WTC11 (cell line): ENCODE results near the gene OR2AE1. TPM values are rescaled to one million over a fixed set of nuclear protein-coding genes. Genes with fewer than 3 reads are reported as not detected.

Experiments used
- ATAC-seq: fragments of 200-7000 bp; cut with Tn5 transposase; 2 replicates; pipeline ENCODE4 v1.10.0; 2021; ENCODE audit warnings: mild to moderate bottlenecking, moderate library complexity
- CTCF ChIA-PET: fragments of 300-600 bp; sonication (Branson Sonifier 250); formaldehyde crosslinking; loops from one replicate; lab custom pipeline; 2021; ENCODE audit warnings: antibody characterized with exemption; lab: Charles Lee
- POLR2A ChIA-PET: fragments of 350-600 bp; sonication (Branson Sonifier 250); formaldehyde crosslinking; loops from one replicate; lab custom pipeline; 2021; ENCODE audit warnings: antibody characterized with exemption; lab: Charles Lee
- DNase-seq: peaks from one replicate; pipeline ENCODE4 v3.0.0; 2021; ENCODE audit warnings: low spot score
- H3K27ac Mint-ChIP-seq: 2 replicates; pipeline ENCODE4 v1.8.0; 2021; ENCODE audit warnings: mixed read lengths
- H3K27me3 Mint-ChIP-seq: 2 replicates; pipeline ENCODE4 v1.8.0; 2021; ENCODE audit warnings: low read depth, mild to moderate bottlenecking, moderate library complexity, mixed read lengths
- H3K36me3 Mint-ChIP-seq: 2 replicates; pipeline ENCODE4 v1.8.0; 2021; ENCODE audit warnings: mixed read lengths
- H3K4me1 Mint-ChIP-seq: 2 replicates; pipeline ENCODE4 v1.8.0; 2022; ENCODE audit warnings: mixed read lengths
- H3K4me3 Mint-ChIP-seq: 2 replicates; pipeline ENCODE4 v1.8.0; 2021; ENCODE audit warnings: mild to moderate bottlenecking, moderate library complexity, mixed read lengths
- H3K9me3 Mint-ChIP-seq: 2 replicates; pipeline ENCODE4 v1.8.0; 2021; ENCODE audit warnings: mixed read lengths
- ESRRA ChIP-seq: sonication (generic); formaldehyde crosslinking; IDR thresholded peaks from 2 replicates; pipeline ENCODE4 v1.8.1; 2022; ENCODE audit warnings: mild to moderate bottlenecking, missing genetic modification reagents, borderline replicate concordance
- GABPB1 ChIP-seq: sonication (generic); formaldehyde crosslinking; IDR thresholded peaks from 2 replicates; pipeline ENCODE4 v1.8.1; 2023; ENCODE audit warnings: mild to moderate bottlenecking, missing genetic modification reagents
- ZBTB43 ChIP-seq: sonication (generic); formaldehyde crosslinking; IDR thresholded peaks from 2 replicates; pipeline ENCODE4 v1.8.1; 2023; ENCODE audit warnings: mild to moderate bottlenecking, missing genetic modification reagents
- total RNA-seq: library from RNA; stranded (reverse); gene quantifications from 3 replicates; pipeline ENCODE4 v1.2.3, GENCODE V29; 2021

The OR2AE1 gene
- total RNA-seq, 1 experiment from 2014 or later = 0.15 TPM

DNA sequence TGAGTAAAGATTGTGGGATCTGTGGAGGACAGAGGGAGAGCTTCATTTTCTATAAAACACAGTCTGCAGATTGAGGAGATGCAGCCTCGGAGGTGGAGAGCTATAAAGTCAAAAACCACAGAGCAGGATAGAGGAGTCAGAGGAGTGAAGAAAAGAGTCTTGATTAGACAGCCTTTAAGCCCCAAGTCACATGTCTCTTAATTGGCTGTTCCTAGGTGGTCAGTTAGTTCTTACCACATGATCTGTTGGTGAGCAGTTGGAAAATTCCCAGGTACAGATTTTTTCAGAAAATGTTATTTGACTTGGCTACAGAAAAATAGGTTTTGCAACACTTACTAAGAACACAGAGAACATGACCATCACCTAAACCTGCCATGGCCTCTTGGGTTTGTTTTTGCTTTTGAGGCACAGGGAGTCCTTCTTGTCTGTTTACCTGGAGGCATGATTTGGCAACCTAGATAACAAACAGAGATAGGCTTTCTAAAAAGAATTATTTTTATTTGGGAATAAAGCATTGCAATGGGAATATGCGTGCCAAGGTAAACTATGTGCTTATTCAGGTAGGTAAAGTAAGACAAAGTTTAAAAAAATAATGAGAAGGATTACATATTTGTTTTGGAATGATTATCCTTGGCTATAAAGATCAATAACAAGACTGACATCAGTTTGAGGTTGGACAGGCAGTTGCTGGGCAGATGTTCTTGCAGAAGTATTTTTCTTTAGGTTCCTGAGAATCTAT lies 49.6 kb downstream of the OR2AE1 start:
- Mint-ChIP-seq H3K9me3 (no peaks in the 10 kb centered on the region), H3K4me3 (no peak overlapping the region), H3K27ac (no peak overlapping the region), H3K4me1 (no peaks in the 10 kb centered on the region), H3K36me3 (no peaks in the 10 kb centered on the region), H3K27me3 (peaks cover 4% of the 10 kb centered on the region)
- ATAC-seq (no peak), DNase-seq (no peak)
- ChIA-PET CTCF (no interaction called here), POLR2A (no interaction called here)
- no peak for TF ChIP-seq ESRRA
- TF ChIP-seq GABPB1 = peak; percentile 47
- no peak for TF ChIP-seq ZBTB43 (CRISPR knock-in tag)

Other genes starting within 250 kb of the OR2AE1 start
- 0.39 to 0.78 TPM (median 0.76 TPM) in 3 replicates for gene CYP3A5, start 197.0 kb downstream of the OR2AE1 start, total RNA-seq
- not detected in 3 replicates for gene CYP3A7, start 141.8 kb downstream of the OR2AE1 start, total RNA-seq
- gene CYP3A4, start 92.8 kb downstream of the OR2AE1 start, total RNA-seq = 0.32 to 0.50 TPM (median 0.33 TPM) in 3 replicates
- not detected in 3 replicates for gene CYP3A43, start 49.0 kb downstream of the OR2AE1 start, total RNA-seq
- gene TRIM4, start 42.5 kb upstream of the OR2AE1 start, total RNA-seq = 6.6 to 9.8 TPM (median 9.3 TPM) in 3 replicates
- 2.9 to 3.7 TPM (median 3.4 TPM) in 3 replicates for gene GJC3, start 52.6 kb upstream of the OR2AE1 start, total RNA-seq
- gene AZGP1, start 99.0 kb upstream of the OR2AE1 start, total RNA-seq = 1.6 to 2.7 TPM (median 1.8 TPM) in 3 replicates
- 46.6 to 51.8 TPM (median 47.6 TPM) in 3 replicates for gene ZKSCAN1, start 138.6 kb upstream of the OR2AE1 start, total RNA-seq
- gene ZSCAN21, start 172.7 kb upstream of the OR2AE1 start, total RNA-seq = 25.5 to 27.2 TPM (median 26.2 TPM) in 3 replicates
- gene ZNF3, start 204.7 kb upstream of the OR2AE1 start, total RNA-seq = 38.1 to 48.3 TPM (median 39.1 TPM) in 3 replicates
- 118 to 124 TPM (median 119 TPM) in 3 replicates for gene COPS6, start 211.9 kb upstream of the OR2AE1 start, total RNA-seq
- 306 to 351 TPM (median 315 TPM) in 3 replicates for gene MCM7, start 224.4 kb upstream of the OR2AE1 start, total RNA-seq
- gene AP4M1, start 224.6 kb upstream of the OR2AE1 start, total RNA-seq = 16.9 to 18.0 TPM (median 17.4 TPM) in 3 replicates
- gene TAF6, start 242.3 kb upstream of the OR2AE1 start, total RNA-seq = 121 to 132 TPM (median 122 TPM) in 3 replicates
- gene CNPY4, start 242.6 kb upstream of the OR2AE1 start, total RNA-seq = 14.3 to 15.1 TPM (median 14.6 TPM) in 3 replicates
- gene MBLAC1, start 249.9 kb upstream of the OR2AE1 start, total RNA-seq = 3.0 to 3.5 TPM (median 3.0 TPM) in 3 replicates